HG02588 (cell line): ENCODE results near the gene HCN1.
"Not testable (repeated sequence)": the region's sequence is repeated elsewhere in the genome, so short reads cannot be mapped to it uniquely, and the experiment has no call there.

Experiments used
- ATAC-seq: cut with Tn5 transposase; IDR thresholded peaks from one replicate; pipeline ENCODE4 v1.9.1; 2021; ENCODE audit warnings: mild to moderate bottlenecking, moderate library complexity; ENCODE audit not compliant: unreplicated experiment

HCN1 gene

GRCh38 chr5:45312627-45313026 is 383.6 kb downstream of the HCN1 start:
- ATAC-seq = not testable (repeated sequence)

- no peak for ATAC-seq
Measured at GRCh38 chr5:45295231-45295630, 400.9 kb downstream of the HCN1 start.

GRCh38 chr5:45288746-45289145 is 407.4 kb downstream of the HCN1 start:
- ATAC-seq = no peak

GRCh38 chr5:45284436-45284835 is 411.7 kb downstream of the HCN1 start:
- ATAC-seq = no peak

- no peak for ATAC-seq
Measured at GRCh38 chr5:45281081-45281480, 415.1 kb downstream of the HCN1 start.

GRCh38 chr5:45279109-45279508 is 417.1 kb downstream of the HCN1 start:
- ATAC-seq = no peak

GRCh38 chr5:45277860-45278259 is 418.3 kb downstream of the HCN1 start:
- ATAC-seq = no peak

- no peak for ATAC-seq
Measured at GRCh38 chr5:45274241-45274640, 421.9 kb downstream of the HCN1 start.

GRCh38 chr5:45271626-45272025 is 424.6 kb downstream of the HCN1 start:
- no peak for ATAC-seq

- no peak for ATAC-seq
Measured at GRCh38 chr5:45264447-45264846, 431.7 kb downstream of the HCN1 start.

- ATAC-seq = no peak
Measured at GRCh38 chr5:45262061-45262590, 434.1 kb downstream of the HCN1 start.

- ATAC-seq = no peak
Measured at GRCh38 chr5:45261125-45261524, 435.1 kb downstream of the HCN1 start.

GRCh38 chr5:45260292-45260691 is 435.9 kb downstream of the HCN1 start:
- no peak for ATAC-seq

- no peak for ATAC-seq
Measured at GRCh38 chr5:45252978-45253377, 443.2 kb downstream of the HCN1 start.

GRCh38 chr5:45252541-45252940 is 443.6 kb downstream of the HCN1 start:
- no peak for ATAC-seq

- no peak for ATAC-seq
Measured at GRCh38 chr5:45225571-45226031, 470.6 kb downstream of the HCN1 start.

GRCh38 chr5:45205403-45205961 is 490.7 kb downstream of the HCN1 start:
- no peak for ATAC-seq
